CD4-positive, alpha-beta T cell treated with Interleukin-6 for 4 hours (primary cell): ENCODE data around the gene VWA2.

Experiments
- DNase-seq: peaks from one replicate; pipeline ENCODE4 v3.0.0-alpha.2; 2020; ENCODE audit warnings: mixed read lengths

VWA2 gene

GRCh38 chr10:114276671-114277070 is 37.6 kb downstream of the VWA2 start:
- DNase-seq = no peak

DNA sequence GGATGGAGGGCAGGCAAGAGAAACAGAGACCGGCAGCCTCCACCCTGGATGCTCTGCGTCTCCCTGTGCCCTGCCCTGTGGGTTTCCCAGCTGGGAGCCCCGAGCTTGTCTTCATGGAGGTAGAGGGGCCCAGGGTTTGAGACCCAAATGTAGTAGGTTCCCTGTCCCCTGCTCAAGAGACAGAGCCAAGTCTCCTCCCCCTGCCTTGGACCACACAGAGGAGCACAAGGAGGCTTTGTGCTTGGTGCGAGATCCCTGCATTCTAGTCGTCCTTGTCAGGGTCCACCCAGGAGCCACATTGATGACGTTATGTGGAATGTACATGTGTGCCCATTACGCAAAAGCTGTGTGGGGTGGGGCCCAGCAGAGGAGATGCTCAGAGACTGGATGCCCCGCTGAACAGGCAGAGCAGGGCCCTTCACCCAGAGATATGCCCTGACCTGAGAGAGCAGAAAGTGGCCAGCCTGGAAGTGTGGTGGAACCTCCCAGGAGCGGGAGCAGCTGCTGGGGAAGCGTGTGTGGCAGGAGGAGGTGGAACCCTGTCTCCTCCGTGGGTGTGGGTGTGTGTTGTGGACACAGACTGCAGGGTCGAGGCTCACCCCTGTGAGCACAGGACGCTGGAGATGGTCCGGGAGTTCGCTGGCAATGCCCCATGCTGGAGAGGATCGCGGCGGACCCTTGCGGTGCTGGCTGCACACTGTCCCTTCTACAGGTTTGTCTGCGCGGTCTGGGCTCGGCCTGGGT is 39.3 kb downstream of the VWA2 start:
- no peak for DNase-seq

DNA sequence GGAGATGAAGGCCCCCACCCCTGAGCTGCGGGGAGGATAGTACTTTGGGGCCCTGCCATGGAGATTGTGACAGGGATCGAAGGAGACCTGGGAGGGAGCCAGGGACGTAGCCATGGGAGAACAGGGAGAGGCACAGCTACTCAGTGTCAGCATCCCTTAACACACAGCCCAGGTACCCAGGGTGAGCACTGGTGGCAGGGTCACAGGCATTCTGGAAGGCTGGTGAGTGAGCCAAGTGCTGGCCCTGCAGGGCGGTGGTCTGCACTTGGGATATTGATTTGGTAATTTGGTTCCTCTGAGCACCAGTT is 39.8 kb downstream of the VWA2 start:
- DNase-seq = no peak

DNA sequence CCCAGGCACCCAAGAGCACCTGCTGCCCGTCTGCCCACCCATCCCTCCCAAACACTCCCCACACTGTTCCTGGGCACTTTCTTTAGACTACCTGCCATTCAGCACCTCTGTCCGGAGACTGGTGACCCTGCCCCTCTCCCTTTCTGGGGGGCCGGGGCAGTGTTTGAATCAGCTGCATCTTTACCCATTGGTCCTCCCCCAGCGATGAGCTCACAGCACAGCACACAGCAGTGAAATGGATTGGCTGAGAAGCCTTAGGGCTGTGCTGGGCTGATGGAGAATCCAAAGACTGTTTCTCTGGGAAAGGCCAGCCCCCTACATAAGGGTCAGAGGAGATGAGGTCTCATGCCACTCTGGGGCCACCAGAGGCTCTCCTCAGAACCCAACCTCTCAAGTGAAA is 40.2 kb downstream of the VWA2 start:
- no peak for DNase-seq

DNA sequence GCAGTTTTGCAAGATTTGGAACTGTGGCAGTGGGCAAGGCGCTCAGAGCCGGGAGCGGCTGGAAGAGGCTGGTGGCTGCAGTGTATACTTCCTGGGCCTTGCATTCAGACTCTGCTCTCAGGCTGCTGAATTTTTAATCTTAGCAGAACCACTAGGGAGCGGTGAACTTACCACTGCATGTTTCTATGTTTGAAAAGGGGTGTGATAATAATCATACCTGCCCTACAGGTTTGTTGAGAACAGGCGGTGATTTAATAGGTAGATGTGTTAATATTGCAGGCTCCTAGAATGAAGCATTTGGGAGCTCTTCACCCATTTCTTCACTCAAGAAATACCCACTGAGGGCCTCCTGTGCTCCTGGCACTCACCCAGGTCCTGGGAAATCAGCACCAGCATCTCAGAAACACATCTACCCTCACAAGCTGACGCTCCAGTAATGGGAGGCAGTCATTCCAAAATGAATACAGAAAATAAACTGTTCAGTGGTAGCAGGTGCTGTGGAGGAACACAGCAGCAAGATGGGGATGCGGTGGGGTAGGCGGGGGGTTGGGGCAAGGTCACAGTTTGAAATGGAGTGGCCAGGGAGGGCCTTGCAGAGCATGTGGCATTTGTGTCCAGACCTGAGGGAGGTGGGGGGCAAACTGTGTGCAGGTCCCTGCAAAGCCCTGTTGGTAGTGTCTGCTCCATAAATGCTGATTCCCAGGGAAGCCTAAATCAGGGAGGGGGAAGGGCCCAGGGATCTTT is 41.0 kb downstream of the VWA2 start:
- no peak for DNase-seq

DNA sequence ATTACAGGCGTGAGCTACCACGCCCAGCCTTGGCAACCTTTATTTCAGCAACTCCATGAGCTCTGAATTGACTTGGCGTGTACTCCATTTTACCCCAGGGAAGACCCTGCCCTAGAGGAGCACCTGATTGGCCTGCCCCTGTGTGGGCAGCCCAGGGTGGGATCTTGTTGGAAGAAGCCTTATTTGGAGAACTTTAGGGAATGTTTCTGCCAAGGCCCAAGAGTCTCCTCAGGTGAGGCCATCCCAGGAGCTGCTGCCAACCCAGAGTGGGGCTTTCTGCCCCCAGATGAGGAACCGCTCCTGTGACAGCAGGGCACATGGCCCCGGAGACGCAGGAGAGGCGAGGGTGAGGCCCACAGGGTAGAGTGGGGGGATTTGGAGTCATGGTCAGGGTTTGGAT is 42.0 kb downstream of the VWA2 start:
- no peak for DNase-seq

- DNase-seq = no peak
Measured at GRCh38 chr10:114281461-114281860, 42.4 kb downstream of the VWA2 start.

DNA sequence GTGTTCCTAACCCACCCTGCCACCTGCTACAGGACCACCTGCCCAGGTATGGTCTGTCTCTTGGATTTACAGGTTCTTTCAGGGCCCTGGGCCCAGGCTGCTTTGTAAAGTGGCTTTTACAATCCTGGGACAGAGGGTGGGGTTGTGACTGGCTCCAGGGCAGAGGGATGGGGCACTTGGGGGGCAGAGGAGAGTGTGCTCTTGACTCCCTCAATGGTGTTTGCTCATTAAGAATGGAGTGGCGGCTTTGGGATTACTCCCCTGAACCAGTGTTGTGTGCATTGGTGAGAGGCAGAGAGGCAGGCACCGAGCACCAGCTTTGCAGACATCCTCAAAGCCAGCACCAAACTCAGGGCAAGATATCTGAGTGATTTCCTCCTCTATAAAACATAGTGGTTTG is 43.5 kb downstream of the VWA2 start:
- DNase-seq = no peak

GRCh38 chr10:114283091-114283490 is 44.0 kb downstream of the VWA2 start:
- no peak for DNase-seq

DNA sequence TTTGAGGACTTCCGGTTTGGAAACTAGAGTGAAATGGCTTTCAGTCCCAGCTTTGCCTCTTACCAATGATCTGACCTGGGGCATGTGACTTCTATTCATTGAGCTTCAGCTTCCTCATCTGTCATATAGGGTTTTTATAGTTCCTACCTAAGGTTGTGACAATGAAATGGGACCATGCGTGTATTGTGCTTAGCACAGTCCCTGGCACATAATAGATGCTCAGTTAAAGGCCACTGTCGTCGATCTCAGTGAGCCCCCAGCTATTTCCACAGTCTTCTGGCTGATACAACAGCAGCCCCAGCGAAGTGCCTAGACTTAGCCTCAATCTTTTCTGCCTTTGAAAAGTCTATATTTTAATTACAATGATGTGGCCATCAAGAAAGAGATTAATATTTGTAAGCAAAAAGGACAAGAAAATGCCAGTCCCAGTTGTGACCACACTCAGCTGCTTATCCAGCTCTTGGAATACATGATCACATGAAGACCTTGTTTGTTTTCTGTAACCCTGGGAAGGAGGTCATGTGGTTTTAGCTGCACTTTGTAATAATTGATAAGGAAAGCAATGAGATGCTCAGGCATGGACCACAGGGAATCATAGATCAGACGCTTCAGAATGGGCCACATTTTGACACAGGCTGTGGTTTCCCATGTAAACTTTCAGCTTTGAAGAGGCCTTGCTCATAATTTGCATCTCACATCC is 44.6 kb downstream of the VWA2 start:
- no peak for DNase-seq

DNA sequence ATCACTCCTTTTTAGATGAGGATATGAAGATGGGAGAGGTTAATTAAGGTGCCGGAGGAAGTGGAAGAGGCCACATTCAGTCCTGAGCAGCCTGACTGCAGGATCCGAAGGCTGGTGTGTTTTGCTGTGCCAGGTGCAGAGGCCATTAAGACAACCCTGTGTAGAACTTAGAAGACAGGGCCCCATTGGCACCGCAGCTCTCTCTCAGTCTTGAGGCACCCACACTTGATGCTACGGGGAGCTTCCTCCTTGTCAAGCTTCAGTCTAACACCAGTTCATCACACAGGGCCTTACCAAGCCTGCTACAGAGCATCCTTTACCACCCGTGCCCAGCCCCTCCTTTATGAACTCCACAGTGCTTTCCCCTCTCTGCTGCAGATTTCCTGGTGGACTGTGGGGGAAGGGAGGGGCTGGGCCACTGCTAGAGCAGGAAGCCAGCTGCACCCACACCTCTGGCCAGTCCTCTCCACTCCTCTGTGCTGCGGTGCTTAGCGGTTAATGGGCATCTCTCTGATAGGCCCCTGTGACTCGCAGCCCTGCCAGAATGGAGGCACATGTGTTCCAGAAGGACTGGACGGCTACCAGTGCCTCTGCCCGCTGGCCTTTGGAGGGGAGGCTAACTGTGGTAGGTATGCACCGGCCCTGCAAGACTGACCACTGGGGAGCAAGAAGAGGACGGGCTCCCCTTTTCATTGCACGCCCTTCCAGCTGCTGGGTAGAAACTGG is 45.5 kb downstream of the VWA2 start:
- DNase-seq = no peak

DNA sequence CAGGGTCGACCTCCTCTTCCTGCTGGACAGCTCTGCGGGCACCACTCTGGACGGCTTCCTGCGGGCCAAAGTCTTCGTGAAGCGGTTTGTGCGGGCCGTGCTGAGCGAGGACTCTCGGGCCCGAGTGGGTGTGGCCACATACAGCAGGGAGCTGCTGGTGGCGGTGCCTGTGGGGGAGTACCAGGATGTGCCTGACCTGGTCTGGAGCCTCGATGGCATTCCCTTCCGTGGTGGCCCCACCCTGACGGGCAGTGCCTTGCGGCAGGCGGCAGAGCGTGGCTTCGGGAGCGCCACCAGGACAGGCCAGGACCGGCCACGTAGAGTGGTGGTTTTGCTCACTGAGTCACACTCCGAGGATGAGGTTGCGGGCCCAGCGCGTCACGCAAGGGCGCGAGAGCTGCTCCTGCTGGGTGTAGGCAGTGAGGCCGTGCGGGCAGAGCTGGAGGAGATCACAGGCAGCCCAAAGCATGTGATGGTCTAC is 46.9 kb downstream of the VWA2 start:
- no peak for DNase-seq

GRCh38 chr10:114286921-114287320 is 47.9 kb downstream of the VWA2 start:
- DNase-seq = no peak

- no peak for DNase-seq
Measured at GRCh38 chr10:114288424-114289095, 49.5 kb downstream of the VWA2 start.

DNA sequence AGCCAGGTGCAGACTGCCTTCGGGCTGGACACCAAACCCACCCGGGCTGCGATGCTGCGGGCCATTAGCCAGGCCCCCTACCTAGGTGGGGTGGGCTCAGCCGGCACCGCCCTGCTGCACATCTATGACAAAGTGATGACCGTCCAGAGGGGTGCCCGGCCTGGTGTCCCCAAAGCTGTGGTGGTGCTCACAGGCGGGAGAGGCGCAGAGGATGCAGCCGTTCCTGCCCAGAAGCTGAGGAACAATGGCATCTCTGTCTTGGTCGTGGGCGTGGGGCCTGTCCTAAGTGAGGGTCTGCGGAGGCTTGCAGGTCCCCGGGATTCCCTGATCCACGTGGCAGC is 50.0 kb downstream of the VWA2 start:
- DNase-seq = no peak

GRCh38 chr10:114290038-114290437 is 51.0 kb downstream of the VWA2 start:
- DNase-seq = no peak

DNA sequence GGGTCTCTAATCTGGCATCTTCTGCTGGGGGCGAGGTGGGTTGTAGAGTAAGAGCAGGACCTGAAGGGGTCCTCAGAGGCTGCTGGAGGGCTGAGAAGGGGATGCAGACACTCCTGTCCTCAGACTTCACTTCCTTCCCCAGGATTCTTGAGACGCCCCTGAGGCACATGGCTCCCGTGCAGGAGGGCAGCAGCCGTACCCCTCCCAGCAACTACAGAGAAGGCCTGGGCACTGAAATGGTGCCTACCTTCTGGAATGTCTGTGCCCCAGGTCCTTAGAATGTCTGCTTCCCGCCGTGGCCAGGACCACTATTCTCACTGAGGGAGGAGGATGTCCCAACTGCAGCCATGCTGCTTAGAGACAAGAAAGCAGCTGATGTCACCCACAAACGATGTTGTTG is 52.0 kb downstream of the VWA2 start:
- DNase-seq = no peak

- no peak for DNase-seq
Measured at GRCh38 chr10:114291516-114291915, 52.5 kb downstream of the VWA2 start.

- DNase-seq = no peak
Measured at GRCh38 chr10:114293075-114293474, 54.0 kb downstream of the VWA2 start.

DNA sequence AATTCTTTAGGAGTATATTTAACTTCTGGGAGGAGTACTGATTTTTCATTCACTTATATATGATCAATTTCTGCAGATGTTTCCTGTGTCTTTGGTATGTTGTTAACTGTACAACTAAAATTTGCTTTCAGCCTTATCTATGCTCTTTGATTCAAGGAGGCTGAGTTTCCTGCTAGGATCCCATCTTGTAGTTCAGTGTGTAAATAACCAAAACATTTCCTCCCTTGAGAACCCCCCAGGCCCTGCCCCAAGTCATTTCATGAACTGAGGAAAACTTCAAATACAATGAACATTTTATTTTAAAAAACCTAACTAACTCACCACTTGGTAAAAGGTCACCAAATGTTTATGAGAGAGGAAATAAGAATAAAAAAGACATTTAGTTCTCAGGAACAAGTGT is 55.5 kb downstream of the VWA2 start:
- no peak for DNase-seq

- DNase-seq = no peak
Measured at GRCh38 chr10:114295393-114295792, 56.3 kb downstream of the VWA2 start.

- no peak for DNase-seq
Measured at GRCh38 chr10:114297136-114297705, 58.2 kb downstream of the VWA2 start.
